Spleen (tissue), 11 donors: ENCODE measurements around the gene RSPO4. TPM values are rescaled to one million over a fixed set of nuclear protein-coding genes. Genes with fewer than 3 reads are reported as not detected.
"Not testable (repeated sequence)": the region's sequence is repeated elsewhere in the genome, so short reads cannot be mapped to it uniquely, and the experiment has no call there.

Experiments used
- DNase-seq: peaks from one replicate; pipeline ENCODE4 v3.0.0-alpha.2; 2020
- H3K27ac ChIP-seq, 8 donors: fragments of 200-600 bp; sonication (generic) in 7 of 8; 1 replicate in 4 of 8; 2 replicates in 4 of 8; pipeline versions ENCODE4 v1.5.0 to v1.8.0; 2016 to 2021; ENCODE audit warnings: inconsistent platforms in 4 of 8, mild to moderate bottlenecking in 4 of 8, moderate library complexity in 1 of 8
- H3K27me3 ChIP-seq, 7 donors: fragments of 200-600 bp; sonication (generic) in 6 of 7; replicated peaks in 1 of 7; 1 replicate in 4 of 7; 2 replicates in 3 of 7; pipeline versions ENCODE4 v1.5.0 to v1.8.0; 2016 to 2021; ENCODE audit warnings: inconsistent platforms in 3 of 7, mild to moderate bottlenecking in 1 of 7
- H3K36me3 ChIP-seq, 6 donors: fragments of 200-600 bp; sonication (generic) in 5 of 6; 1 replicate in 4 of 6; 2 replicates in 2 of 6; pipeline versions ENCODE4 v1.5.0 to v1.8.0; 2016 to 2021; ENCODE audit warnings: inconsistent platforms in 2 of 6
- H3K4me1 ChIP-seq, 6 donors: fragments of 200-600 bp; sonication (generic) in 5 of 6; 1 replicate in 3 of 6; 2 replicates in 3 of 6; pipeline versions ENCODE4 v1.5.0 to v1.8.0; 2016 to 2021; ENCODE audit warnings: inconsistent platforms in 3 of 6
- H3K4me3 ChIP-seq, 8 donors: fragments of 200-600 bp; sonication (generic) in 7 of 8; 1 replicate in 4 of 8; 2 replicates in 4 of 8; pipeline versions ENCODE4 v1.5.0 to v1.8.0; 2016 to 2021; ENCODE audit warnings: inconsistent platforms in 4 of 8, mild to moderate bottlenecking in 4 of 8, moderate library complexity in 2 of 8
- H3K9me3 ChIP-seq, 8 donors: fragments of 200-600 bp; sonication (generic) in 7 of 8; 1 replicate in 4 of 8; 2 replicates in 4 of 8; pipeline versions ENCODE4 v1.5.0 to v1.8.0; 2016 to 2021; ENCODE audit warnings: inconsistent platforms in 4 of 8
- CTCF ChIP-seq, 11 experiments: fragments of 200-600 bp in 7 of 11; fragments of 450-650 bp in 4 of 11; sonication (generic) in 4 of 11; IDR thresholded peaks in 8 of 11; conservative IDR thresholded peaks in 3 of 11; 1 replicate in 7 of 11; 2 replicates in 4 of 11; pipeline versions ENCODE4 v1.4.0 to v1.8.0; 2016 to 2021; ENCODE audit warnings: antibody characterized with exemption in 11 of 11, inconsistent platforms in 4 of 11, mild to moderate bottlenecking in 1 of 11
- POLR2A ChIP-seq, 3 donors: fragments of 450-650 bp; IDR thresholded peaks; one replicate each; pipeline ENCODE4 v1.5.1; 2017; ENCODE audit warnings: antibody characterized with exemption in 3 of 3, mild to moderate bottlenecking in 1 of 3
- POLR2AphosphoS5 ChIP-seq, 3 donors: sonication (generic); formaldehyde crosslinking; IDR thresholded peaks; one replicate each; pipeline ENCODE4 v1.5.1; 2017; ENCODE audit warnings: antibody characterized with exemption in 3 of 3
- WGBS, 5 donors: extraction: QIAGEN DNeasy Blood & Tissue Kit in 3 of 5; methylation state at CpG; one replicate each; pipeline versions ENCODE4 v1.1.5 to v1.1.7; 2013 to 2018; 5-methylcytosine and 5-hydroxymethylcytosine counted together
- intact Hi-C: fragments of 100-400 bp; cut with DNase I; formaldehyde crosslinking; loops from one replicate; pipeline ENCODE4 v1.15.0; 2023; ENCODE audit warnings: low total_unique reads
- polyA plus RNA-seq, 3 donors: library from polyadenylated mRNA; stranded (reverse); fragments of 200-250 nt; gene quantifications; one replicate each; pipeline ENCODE4 v1.2.1, GENCODE V29; 2013
- total RNA-seq, 7 donors: library from RNA; depleted of rRNA in 3 of 7; stranded (reverse); fragments of >200 nt in 3 of 7; fragmentation: NEBNext Ultra II Directional in 4 of 7; extraction: Animal tissue kit (Norgen Biotek cat#: 25700) in 4 of 7; gene quantifications; one replicate each; pipeline versions ENCODE4 v1.1.0 to v1.2.1, GENCODE V29; 2016 to 2021
- donor health status: healthy with polysubstance abuse.
- donor health status: DM: no; HTN: no; CAD: no; lungs with moderate emphysema.
- donor health status: DM: no; HTN: no; CAD: no.
- donor health status: Bipolar disorder and iron deficiency.
- donor health status: healthy.
- donor health status: DM: no; HTN: no; CAD: no.
- donor health status: DM: yes; HTN: yes; CAD: no.

The RSPO4 gene
- total and polyA plus RNA-seq, 10 donors, result 0.02 to 0.32 (median 0.14) TPM; not detected in 6

GRCh38 chr20:1033751-1034414, 31.8 kb upstream of the RSPO4 start:
- DNase-seq, result no peak
- Histone ChIP-seq H3K27me3 (peaks cover 0 to 2% (median 0%) of the 10 kb centered on the region in 7 donors), H3K27ac (peak overlapping the region in 1 of 8 donors; percentile 41), H3K36me3 (no peaks in the 10 kb centered on the region), H3K4me3 (no peak overlapping the region), H3K9me3 (no peaks in the 10 kb centered on the region), H3K4me1 (peaks cover 0 to 8% (median 0%) of the 10 kb centered on the region in 6 donors)
- 34 to 51% (median 41%) methylated on average over 6 of the region's 6 CpGs for WGBS, 5 donors
- TF ChIP-seq CTCF (IDR thresholded peaks at IDR 0.05 in 8 of 11, conservative IDR thresholded peaks at IDR 0.05 in 3 of 11) (no peak), POLR2A (IDR thresholded peaks at IDR 0.05) (no peak), POLR2AphosphoS5 (IDR thresholded peaks at IDR 0.05) (no peak)
- intact Hi-C loops, result no loop called here

- Histone ChIP-seq H3K4me3 (no peak overlapping the region), H3K27ac (no peak overlapping the region), H3K27me3 (peaks cover 0 to 2% (median 0%) of the 10 kb centered on the region in 7 donors), H3K4me1 (peaks cover 0 to 8% (median 0%) of the 10 kb centered on the region in 6 donors), H3K36me3 (no peaks in the 10 kb centered on the region), H3K9me3 (peaks cover 0 to 7% (median 0%) of the 10 kb centered on the region in 8 donors)
- DNase-seq, result no peak
- WGBS, 5 donors, result 79 to 89% (median 87%) methylated on average over 7 of the region's 7 CpGs
- intact Hi-C loops, result no loop called here
- TF ChIP-seq POLR2AphosphoS5 (IDR thresholded peaks at IDR 0.05) (no peak), CTCF (IDR thresholded peaks at IDR 0.05 in 8 of 11, conservative IDR thresholded peaks at IDR 0.05 in 3 of 11) (no peak), POLR2A (IDR thresholded peaks at IDR 0.05) (no peak)
Measured at GRCh38 chr20:1029980-1030379, 27.9 kb upstream of the RSPO4 start.

GRCh38 chr20:1026214-1026613, 24.1 kb upstream of the RSPO4 start:
- H3K4me1 ChIP-seq, intact Hi-C loops, H3K4me3 ChIP-seq, DNase-seq, H3K36me3 ChIP-seq, H3K27me3 ChIP-seq, H3K9me3 ChIP-seq, H3K27ac ChIP-seq: not testable (repeated sequence)
- WGBS, 5 donors, result 81 to 89% (median 82%) methylated on average over 2 of the region's 2 CpGs

GRCh38 chr20:1022871-1023270, 20.8 kb upstream of the RSPO4 start:
- no peaks in the 10 kb centered on the region for H3K4me1 ChIP-seq
- H3K27me3 ChIP-seq, result no peaks in the 10 kb centered on the region
- no peak for DNase-seq
- TF ChIP-seq POLR2A (IDR thresholded peaks at IDR 0.05), result no peak
- peaks cover 0 to 7% (median 0%) of the 10 kb centered on the region in 8 donors for H3K9me3 ChIP-seq
- intact Hi-C loops, result no loop called here
- H3K27ac ChIP-seq, result no peak overlapping the region
- no peak overlapping the region for H3K4me3 ChIP-seq
- H3K36me3 ChIP-seq, result no peaks in the 10 kb centered on the region

GRCh38 chr20:1020614-1021013, 18.5 kb upstream of the RSPO4 start:
- no peak overlapping the region for H3K27ac ChIP-seq
- H3K4me1 ChIP-seq, result no peaks in the 10 kb centered on the region
- no peak for TF ChIP-seq POLR2A (IDR thresholded peaks at IDR 0.05)
- no peak for TF ChIP-seq POLR2AphosphoS5 (IDR thresholded peaks at IDR 0.05)
- no peak for TF ChIP-seq CTCF (IDR thresholded peaks at IDR 0.05 in 8 of 11, conservative IDR thresholded peaks at IDR 0.05 in 3 of 11)
- 88 to 96% (median 92%) methylated on average over 5 of the region's 5 CpGs for WGBS, 5 donors
- no peaks in the 10 kb centered on the region for H3K9me3 ChIP-seq
- no peaks in the 10 kb centered on the region for H3K27me3 ChIP-seq
- H3K4me3 ChIP-seq, result no peak overlapping the region
- intact Hi-C loops, result no loop called here
- DNase-seq, result no peak
- no peaks in the 10 kb centered on the region for H3K36me3 ChIP-seq
